ENCODE data around the gene TMEM259. TPM values are rescaled to one million over a fixed set of nuclear protein-coding genes. Genes with fewer than 3 reads are reported as not detected.

The TMEM259 gene
- total and polyA plus RNA-seq, 9 of the 15 experiments (the other 6 are each of a cell fraction or from before 2014, with no cell fraction given): 0.52 to 231 (median 63.6) TPM

DNA sequence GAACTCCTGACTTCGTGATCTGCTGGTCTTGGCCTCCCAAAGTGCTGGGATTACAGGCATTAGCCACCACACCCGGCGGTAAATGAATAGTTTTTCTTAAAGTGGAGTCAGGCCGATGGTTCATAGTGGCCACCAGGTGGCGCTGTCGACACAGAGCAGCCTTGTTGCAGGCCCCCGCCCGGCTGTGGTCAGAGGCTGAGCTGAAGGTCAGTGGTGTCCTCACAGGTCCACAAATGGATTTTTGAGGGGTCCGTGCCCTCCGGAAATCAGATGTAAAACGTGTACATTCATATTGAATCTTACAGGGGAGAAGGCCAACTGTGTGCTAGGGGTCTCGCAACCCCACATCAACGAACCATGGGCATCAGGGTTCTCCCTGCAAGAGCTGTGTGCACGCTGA is 50.2 kb downstream of the TMEM259 start (continued):
- TF ChIP-seq SPI1 (IDR thresholded peaks at IDR 0.05; ENCODE audit: borderline replicate concordance, low read depth, low read length): no peak
- TF ChIP-seq ARID2 (IDR thresholded peaks at IDR 0.05): no peak
- no peak for TF ChIP-seq ZFP30 (CRISPR knock-in tag; IDR thresholded peaks at IDR 0.05; ENCODE audit: borderline replicate concordance)
- no peak for TF ChIP-seq SNRNP70 (optimal IDR thresholded peaks at IDR 0.05; ENCODE audit: low read depth, low read length)
- TF ChIP-seq TCF3 (CRISPR knock-in tag; IDR thresholded peaks at IDR 0.05): no peak
- no peak for TF ChIP-seq ZNF239 (CRISPR knock-in tag; IDR thresholded peaks at IDR 0.05)
- TF ChIP-seq TEAD1 (CRISPR knock-in tag; IDR thresholded peaks at IDR 0.05): no peak
- TF ChIP-seq CHD4 (IDR thresholded peaks at IDR 0.05; ENCODE audit: insufficient read depth, insufficient replicate concordance, low read depth, low read length, poor library complexity, severe bottlenecking): no peak
- no peak for TF ChIP-seq SRSF9 (IDR thresholded peaks at IDR 0.05; ENCODE audit: borderline replicate concordance, low read depth, low read length)
- TF ChIP-seq TSC22D4 (tag; IDR thresholded peaks at IDR 0.05): no peak
- peak; percentile 38; the same call in 1 of the 2 replicates for TF ChIP-seq ZNF384 (IDR thresholded peaks at IDR 0.05; ENCODE audit: low read depth, low read length)
- peak; percentile 58 to 86; a peak in 3 of 4 replicates for TF ChIP-seq TRIM24 (IDR thresholded peaks at IDR 0.05)
- no peak for TF ChIP-seq KDM4B (IDR thresholded peaks at IDR 0.05; ENCODE audit: borderline replicate concordance in 2 of 2, low read depth in 1 of 2)
- no peak for TF ChIP-seq ZFP36 (IDR thresholded peaks at IDR 0.05; ENCODE audit: low read depth, low read length, partially characterized antibody)
- TF ChIP-seq DPF2 (IDR thresholded peaks at IDR 0.05): no peak
- TF ChIP-seq, protein P1, sequence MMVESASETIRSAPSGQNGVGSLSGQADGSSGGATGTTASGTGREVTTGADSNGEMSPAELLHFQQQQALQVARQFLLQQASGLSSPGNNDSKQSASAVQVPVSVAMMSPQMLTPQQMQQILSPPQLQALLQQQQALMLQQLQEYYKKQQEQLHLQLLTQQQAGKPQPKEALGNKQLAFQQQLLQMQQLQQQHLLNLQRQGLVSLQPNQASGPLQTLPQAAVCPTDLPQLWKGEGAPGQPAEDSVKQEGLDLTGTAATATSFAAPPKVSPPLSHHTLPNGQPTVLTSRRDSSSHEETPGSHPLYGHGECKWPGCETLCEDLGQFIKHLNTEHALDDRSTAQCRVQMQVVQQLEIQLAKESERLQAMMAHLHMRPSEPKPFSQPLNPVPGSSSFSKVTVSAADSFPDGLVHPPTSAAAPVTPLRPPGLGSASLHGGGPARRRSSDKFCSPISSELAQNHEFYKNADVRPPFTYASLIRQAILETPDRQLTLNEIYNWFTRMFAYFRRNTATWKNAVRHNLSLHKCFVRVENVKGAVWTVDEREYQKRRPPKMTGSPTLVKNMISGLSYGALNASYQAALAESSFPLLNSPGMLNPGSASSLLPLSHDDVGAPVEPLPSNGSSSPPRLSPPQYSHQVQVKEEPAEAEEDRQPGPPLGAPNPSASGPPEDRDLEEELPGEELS (CRISPR knock-in tag; IDR thresholded peaks at IDR 0.05; ENCODE audit: borderline replicate concordance): no peak
- TF ChIP-seq PHF21A (IDR thresholded peaks at IDR 0.05; ENCODE audit: borderline replicate concordance, low read depth): 0 out of 2 replicates have a peak, but pooled peaks have one; percentile 53
- no peak for TF ChIP-seq ZC3H11A (IDR thresholded peaks at IDR 0.05; ENCODE audit: low read depth, low read length)
- TF ChIP-seq HMG20A (CRISPR knock-in tag; conservative IDR thresholded peaks at IDR 0.05): no peak
- TF ChIP-seq KDM2B (CRISPR knock-in tag; IDR thresholded peaks at IDR 0.05): no peak
- TF ChIP-seq, protein P2, sequence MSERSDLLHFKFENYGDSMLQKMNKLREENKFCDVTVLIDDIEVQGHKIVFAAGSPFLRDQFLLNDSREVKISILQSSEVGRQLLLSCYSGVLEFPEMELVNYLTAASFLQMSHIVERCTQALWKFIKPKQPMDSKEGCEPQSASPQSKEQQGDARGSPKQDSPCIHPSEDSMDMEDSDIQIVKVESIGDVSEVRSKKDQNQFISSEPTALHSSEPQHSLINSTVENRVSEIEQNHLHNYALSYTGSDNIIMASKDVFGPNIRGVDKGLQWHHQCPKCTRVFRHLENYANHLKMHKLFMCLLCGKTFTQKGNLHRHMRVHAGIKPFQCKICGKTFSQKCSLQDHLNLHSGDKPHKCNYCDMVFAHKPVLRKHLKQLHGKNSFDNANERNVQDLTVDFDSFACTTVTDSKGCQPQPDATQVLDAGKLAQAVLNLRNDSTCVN (CRISPR knock-in tag; IDR thresholded peaks at IDR 0.05): no peak
- peak; percentile 79 for TF ChIP-seq MTA3 (IDR thresholded peaks at IDR 0.05; ENCODE audit: borderline replicate concordance)
- TF ChIP-seq TGIF2 (CRISPR knock-in tag; IDR thresholded peaks at IDR 0.05): no peak
- TF ChIP-seq, protein P3, sequence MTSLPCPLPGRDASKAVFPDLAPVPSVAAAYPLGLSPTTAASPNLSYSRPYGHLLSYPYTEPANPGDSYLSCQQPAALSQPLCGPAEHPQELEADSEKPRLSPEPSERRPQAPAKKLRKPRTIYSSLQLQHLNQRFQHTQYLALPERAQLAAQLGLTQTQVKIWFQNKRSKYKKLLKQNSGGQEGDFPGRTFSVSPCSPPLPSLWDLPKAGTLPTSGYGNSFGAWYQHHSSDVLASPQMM (CRISPR knock-in tag; IDR thresholded peaks at IDR 0.05): no peak
- no peak for TF ChIP-seq ZBTB17 (CRISPR knock-in tag; IDR thresholded peaks at IDR 0.05)
